Measurements from ENCODE around the gene PIM3. TPM values are rescaled to one million over a fixed set of nuclear protein-coding genes. Genes with fewer than 3 reads are reported as not detected.

PIM3 gene
- total and polyA plus RNA-seq, 2 of the 8 experiments (the other 6 are each of a cell fraction or from before 2014, with no cell fraction given) = 22.6 to 30.0 TPM

DNA sequence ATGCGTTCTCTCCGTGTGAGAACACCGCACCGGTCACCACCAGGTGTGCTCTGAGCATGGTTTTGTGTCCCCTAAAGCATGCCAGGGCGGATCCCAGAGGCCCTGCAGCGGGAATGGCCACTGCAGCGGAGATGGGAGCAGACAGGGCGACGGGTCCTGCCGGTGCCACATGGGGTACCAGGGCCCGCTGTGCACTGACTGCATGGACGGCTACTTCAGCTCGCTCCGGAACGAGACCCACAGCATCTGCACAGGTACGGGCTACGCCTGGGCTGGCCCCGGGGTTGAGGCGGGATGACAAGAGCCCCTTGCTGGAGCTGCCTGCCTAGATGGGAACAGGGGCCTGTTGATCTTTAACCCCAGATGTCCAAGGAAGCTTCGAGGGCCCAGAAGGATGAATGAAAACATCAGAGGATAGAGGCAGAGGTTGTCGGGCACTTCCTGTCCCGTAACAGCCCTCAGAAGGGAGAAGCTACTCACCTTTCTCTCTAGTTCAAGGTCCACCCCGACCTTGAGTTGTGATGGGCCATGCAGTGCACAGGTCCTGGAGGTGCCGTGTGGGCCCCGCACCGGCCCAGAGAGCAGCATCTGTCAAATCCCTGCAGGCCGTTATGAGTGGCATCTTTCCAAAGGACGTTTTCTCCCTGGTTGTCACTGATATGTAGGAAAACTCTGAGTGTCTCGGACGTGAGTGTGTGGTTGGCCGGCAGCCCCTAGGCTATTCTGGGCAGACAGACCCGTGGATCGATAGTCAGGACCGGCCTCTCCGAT, 38.9 kb upstream of the PIM3 start (continued):
- no peak for TF ChIP-seq CHD1 (IDR thresholded peaks at IDR 0.05; ENCODE audit: low read depth, low read length)
- TF ChIP-seq SIRT6 (IDR thresholded peaks at IDR 0.05; ENCODE audit: low read length) = no peak
- no peak for TF ChIP-seq RNF2 (IDR thresholded peaks at IDR 0.05; ENCODE audit: borderline replicate concordance, low read depth, low read length, missing control alignments, poor library complexity, severe bottlenecking)
- TF ChIP-seq RXRA (IDR thresholded peaks at IDR 0.05; ENCODE audit: insufficient read depth, low read depth, low read length) = no peak
- no peak for TF ChIP-seq JUND (IDR thresholded peaks at IDR 0.05; ENCODE audit: low read length)
- TF ChIP-seq, protein P1, sequence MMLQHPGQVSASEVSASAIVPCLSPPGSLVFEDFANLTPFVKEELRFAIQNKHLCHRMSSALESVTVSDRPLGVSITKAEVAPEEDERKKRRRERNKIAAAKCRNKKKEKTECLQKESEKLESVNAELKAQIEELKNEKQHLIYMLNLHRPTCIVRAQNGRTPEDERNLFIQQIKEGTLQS (IDR thresholded peaks at IDR 0.05; ENCODE audit: insufficient read depth, low read depth, low read length) = no peak
- TF ChIP-seq, protein P2, sequence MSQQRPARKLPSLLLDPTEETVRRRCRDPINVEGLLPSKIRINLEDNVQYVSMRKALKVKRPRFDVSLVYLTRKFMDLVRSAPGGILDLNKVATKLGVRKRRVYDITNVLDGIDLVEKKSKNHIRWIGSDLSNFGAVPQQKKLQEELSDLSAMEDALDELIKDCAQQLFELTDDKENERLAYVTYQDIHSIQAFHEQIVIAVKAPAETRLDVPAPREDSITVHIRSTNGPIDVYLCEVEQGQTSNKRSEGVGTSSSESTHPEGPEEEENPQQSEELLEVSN (IDR thresholded peaks at IDR 0.05) = no peak
- no peak for TF ChIP-seq ZNF274 (IDR thresholded peaks at IDR 0.05; ENCODE audit: borderline replicate concordance, extremely low read depth, low read length)
- no peak for TF ChIP-seq SRF (IDR thresholded peaks at IDR 0.05; ENCODE audit: low read depth, low read length)
- no peak for TF ChIP-seq NRF1 (IDR thresholded peaks at IDR 0.05; ENCODE audit: low read depth, low read length)
- no peak for TF ChIP-seq ASH2L (IDR thresholded peaks at IDR 0.05; ENCODE audit: low read length)
- TF ChIP-seq BACH1 (IDR thresholded peaks at IDR 0.05; ENCODE audit: low read length) = no peak

All from H1 (cell line).